Mucosa of rectum (tissue), 2 donors: ENCODE data around the gene SOS2.
A peak's percentile ranks its signal among the peaks of the same experiment; 100 is the strongest.

Source experiments
- H3K27ac ChIP-seq, 2 donors: one replicate each; pipeline ENCODE4 v1.7.0; 2013; ENCODE audit warnings: inconsistent platforms in 2 of 2, low read depth in 2 of 2, low read length in 2 of 2
- H3K27me3 ChIP-seq, 2 donors: one replicate each; pipeline ENCODE4 v1.7.0; 2013; ENCODE audit warnings: low read length in 2 of 2; ENCODE audit not compliant: control insufficient read depth in 2 of 2, insufficient read depth in 2 of 2
- H3K36me3 ChIP-seq, 2 donors: one replicate each; pipeline ENCODE4 v1.7.0; 2013; ENCODE audit warnings: low read length in 2 of 2; ENCODE audit not compliant: control insufficient read depth in 2 of 2, insufficient read depth in 2 of 2
- H3K4me1 ChIP-seq, 2 donors: one replicate each; pipeline ENCODE4 v1.7.0; 2013; ENCODE audit warnings: low read length in 2 of 2, mild to moderate bottlenecking in 1 of 2; ENCODE audit not compliant: control insufficient read depth in 2 of 2, insufficient read depth in 2 of 2
- H3K4me3 ChIP-seq, 2 donors: one replicate each; pipeline ENCODE4 v1.7.0; 2013; ENCODE audit warnings: low read length in 2 of 2
- H3K9ac ChIP-seq, 2 donors: one replicate each; pipeline ENCODE4 v1.7.0; 2013; ENCODE audit warnings: low read length in 2 of 2, low read depth in 1 of 2, mild to moderate bottlenecking in 1 of 2
- H3K9me3 ChIP-seq, 2 donors: one replicate each; pipeline ENCODE4 v1.7.0; 2013; ENCODE audit warnings: low read length in 2 of 2; ENCODE audit not compliant: control insufficient read depth in 2 of 2
- donor health status: healthy.
- donor health status: Normal muscosa, but diverticular disease.

The SOS2 gene

DNA sequence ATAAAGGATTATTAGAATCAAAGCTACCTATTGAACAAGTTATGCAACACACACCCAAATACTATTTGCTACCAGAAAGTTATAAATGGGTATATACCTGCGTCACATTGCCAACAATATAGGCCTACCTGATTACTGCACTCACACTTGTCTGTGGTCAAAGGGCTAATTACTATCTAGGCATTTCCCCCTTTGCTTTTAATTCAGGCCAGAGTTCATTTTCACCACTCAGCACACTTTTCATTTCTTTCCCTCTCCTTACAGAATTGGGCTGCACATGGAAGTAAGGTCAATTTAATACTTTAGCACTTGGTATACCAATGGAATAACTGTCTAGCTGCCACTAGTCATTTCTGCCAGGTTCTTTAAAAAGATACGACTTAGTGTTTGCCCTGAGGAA is 1.7 kb downstream of the SOS2 start:
- H3K36me3 ChIP-seq: no peaks in the 10 kb centered on the region
- H3K27me3 ChIP-seq: no peaks in the 10 kb centered on the region
- H3K9ac ChIP-seq: peak overlapping the region; percentile 91 to 93
- H3K4me1 ChIP-seq: peaks cover 10 to 29% of the 10 kb centered on the region in 2 donors
- H3K4me3 ChIP-seq: peak overlapping the region; percentile 83 to 94
- H3K27ac ChIP-seq: peak overlapping the region; percentile 45 to 95
- H3K9me3 ChIP-seq: no peaks in the 10 kb centered on the region

DNA sequence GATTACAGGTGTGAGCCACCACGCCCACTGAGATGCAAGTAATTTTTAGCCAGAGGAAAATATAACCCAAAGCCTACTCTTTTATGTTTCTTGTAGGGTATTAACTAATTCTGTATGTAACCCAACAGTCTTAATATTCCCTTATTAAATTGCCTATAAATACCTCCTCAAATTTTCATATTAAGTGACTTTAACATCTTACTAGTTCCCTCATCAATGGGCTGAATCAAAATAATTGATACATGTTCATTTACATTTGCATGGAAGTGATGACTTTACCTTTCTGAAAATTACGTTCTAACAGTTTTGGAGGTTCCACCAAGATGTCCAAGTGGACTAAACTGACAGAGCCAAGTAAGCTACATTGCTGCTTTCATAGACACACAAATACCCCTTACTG is 3.1 kb downstream of the SOS2 start:
- Histone ChIP-seq H3K4me3 (no peak overlapping the region), H3K9ac (no peak overlapping the region), H3K9me3 (no peaks in the 10 kb centered on the region), H3K27me3 (no peaks in the 10 kb centered on the region), H3K4me1 (peaks cover 10 to 29% of the 10 kb centered on the region in 2 donors), H3K36me3 (no peaks in the 10 kb centered on the region), H3K27ac (no peak overlapping the region)

DNA sequence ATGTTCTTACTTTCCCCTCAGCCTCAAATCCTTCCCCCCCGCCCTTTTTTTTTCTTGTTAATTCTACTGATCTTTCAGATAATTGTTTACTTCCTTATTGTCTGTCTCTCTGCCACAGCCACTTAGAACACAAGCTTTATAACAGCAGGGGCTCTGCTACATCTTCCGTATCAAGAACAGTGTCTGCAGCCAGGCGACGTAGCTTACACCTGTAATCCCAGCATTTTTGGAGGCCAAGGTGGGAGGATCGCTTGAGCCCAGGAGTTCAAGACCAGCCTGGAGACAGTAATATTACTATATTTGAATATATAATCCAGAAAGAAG is 5.4 kb downstream of the SOS2 start:
- Histone ChIP-seq H3K9me3 (no peaks in the 10 kb centered on the region), H3K36me3 (no peaks in the 10 kb centered on the region), H3K27me3 (no peaks in the 10 kb centered on the region), H3K4me1 (peaks cover 10 to 25% of the 10 kb centered on the region in 2 donors), H3K4me3 (no peak overlapping the region), H3K27ac (peak overlapping the region in 1 of 2 donors; percentile 34), H3K9ac (no peak overlapping the region)

DNA sequence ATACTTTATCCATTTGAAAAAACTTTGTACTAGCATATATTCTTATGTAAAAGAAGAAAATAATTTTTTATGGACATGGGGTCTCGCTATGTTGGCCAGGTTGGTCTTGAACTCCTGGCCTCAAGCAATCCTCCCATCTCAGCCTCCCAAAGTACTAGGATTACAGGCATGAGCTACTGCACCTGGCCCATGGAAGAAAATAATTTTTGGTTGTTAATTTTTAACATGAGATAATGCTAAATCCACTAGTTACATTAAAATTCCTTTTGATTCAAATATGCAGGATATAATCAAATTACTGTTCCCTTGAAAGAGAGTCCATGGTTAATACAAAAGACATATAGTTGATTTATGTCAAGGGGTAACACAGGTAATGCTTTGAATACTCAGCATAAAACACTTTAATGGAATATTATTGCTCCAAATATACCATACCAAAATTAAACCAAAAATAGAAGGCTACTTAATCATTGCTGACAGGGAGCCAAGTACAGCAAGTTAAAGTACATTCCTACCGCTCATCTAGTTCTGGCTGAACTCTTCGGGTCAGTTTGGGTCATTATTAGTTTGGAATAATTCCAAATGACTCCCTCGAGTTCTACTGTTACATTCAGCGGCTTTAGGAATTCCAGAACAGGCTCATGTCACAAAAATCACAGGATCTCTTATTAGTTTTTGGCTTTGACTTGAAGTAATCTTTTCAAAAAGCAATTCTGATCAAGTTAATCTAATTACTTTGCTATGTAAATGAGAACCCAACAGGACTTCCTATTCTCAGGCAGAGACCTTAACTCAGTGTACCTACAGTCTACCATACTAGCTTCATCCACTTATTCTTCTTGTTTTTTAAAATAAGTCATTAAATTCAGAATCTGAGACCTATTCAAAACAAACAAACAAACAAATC is 6.1 kb downstream of the SOS2 start:
- Histone ChIP-seq H3K4me1 (peaks cover 10 to 25% of the 10 kb centered on the region in 2 donors), H3K9ac (no peak overlapping the region), H3K4me3 (no peak overlapping the region), H3K27ac (peak overlapping the region in 1 of 2 donors; percentile 34), H3K36me3 (no peaks in the 10 kb centered on the region), H3K9me3 (no peaks in the 10 kb centered on the region), H3K27me3 (no peaks in the 10 kb centered on the region)

DNA sequence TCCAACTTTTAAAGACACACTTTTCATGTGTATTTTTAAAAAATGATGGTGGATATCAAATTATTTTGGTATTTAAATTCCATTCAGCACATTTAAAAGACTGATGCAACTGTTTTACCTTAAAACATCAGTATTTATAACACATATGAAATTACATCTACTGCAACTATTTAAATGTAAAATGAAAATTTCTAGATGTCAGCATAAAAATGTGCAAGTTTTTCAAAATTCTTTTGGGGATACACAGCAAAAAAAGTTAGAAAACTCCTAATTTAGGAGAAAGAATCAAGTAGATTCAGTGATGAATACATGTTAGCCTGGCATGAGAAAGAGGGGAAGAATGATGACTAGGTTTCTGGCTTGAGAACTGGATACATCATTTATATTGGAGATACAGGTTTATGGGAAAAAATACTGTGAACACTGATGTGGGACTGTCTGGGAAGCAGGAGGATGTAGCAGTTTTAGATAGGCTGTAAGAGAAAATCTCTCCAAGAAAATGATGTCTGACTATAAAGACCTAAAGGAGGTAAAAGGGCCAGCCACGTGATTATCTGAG is 9.2 kb downstream of the SOS2 start:
- no peak overlapping the region for H3K4me3 ChIP-seq
- no peaks in the 10 kb centered on the region for H3K27me3 ChIP-seq
- H3K27ac ChIP-seq: no peak overlapping the region
- H3K9ac ChIP-seq: no peak overlapping the region
- no peaks in the 10 kb centered on the region for H3K9me3 ChIP-seq
- no peaks in the 10 kb centered on the region for H3K36me3 ChIP-seq
- H3K4me1 ChIP-seq: peaks cover 3 to 13% of the 10 kb centered on the region in 2 donors

DNA sequence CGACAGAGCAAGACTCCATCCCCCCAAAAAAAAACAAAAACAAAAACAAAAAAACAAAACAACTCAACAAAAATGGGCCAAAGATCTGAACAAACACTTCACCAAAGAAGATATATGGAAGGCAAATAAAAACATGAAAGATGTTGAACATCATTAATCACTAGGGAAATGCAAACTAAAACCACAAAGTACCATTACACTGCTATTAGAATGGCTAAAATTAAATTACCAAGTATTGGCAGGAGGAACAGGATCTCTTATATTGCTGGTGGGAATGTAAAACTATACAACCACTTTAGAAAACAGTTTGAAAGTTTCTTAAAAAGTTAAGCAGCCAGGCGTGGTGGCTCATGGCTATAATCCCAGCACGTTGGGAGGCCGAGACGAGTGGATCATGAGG is 12.9 kb downstream of the SOS2 start:
- Histone ChIP-seq H3K36me3 (no peaks in the 10 kb centered on the region), H3K27ac (no peak overlapping the region), H3K27me3 (no peaks in the 10 kb centered on the region), H3K4me1 (no peaks in the 10 kb centered on the region), H3K9me3 (no peaks in the 10 kb centered on the region), H3K4me3 (no peak overlapping the region), H3K9ac (no peak overlapping the region)

DNA sequence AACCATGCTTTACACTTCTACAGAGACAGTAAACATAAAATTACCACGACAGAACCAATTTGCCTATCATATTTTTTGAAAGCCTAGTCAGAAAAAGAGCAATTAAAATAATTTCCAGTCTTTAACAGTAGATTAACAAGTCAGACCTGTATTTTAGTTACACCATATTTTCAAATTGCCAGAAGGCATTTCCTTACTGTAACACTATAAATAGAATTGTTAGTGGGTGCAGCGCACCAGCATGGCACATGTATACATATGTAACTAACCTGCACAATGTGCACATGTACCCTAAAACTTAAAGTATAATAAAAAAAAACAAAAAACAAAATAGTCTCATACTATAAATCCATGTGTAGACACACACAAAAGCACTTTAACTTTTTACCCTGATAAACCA is 16.0 kb downstream of the SOS2 start:
- Histone ChIP-seq H3K27ac (no peak overlapping the region), H3K4me1 (no peaks in the 10 kb centered on the region)

DNA sequence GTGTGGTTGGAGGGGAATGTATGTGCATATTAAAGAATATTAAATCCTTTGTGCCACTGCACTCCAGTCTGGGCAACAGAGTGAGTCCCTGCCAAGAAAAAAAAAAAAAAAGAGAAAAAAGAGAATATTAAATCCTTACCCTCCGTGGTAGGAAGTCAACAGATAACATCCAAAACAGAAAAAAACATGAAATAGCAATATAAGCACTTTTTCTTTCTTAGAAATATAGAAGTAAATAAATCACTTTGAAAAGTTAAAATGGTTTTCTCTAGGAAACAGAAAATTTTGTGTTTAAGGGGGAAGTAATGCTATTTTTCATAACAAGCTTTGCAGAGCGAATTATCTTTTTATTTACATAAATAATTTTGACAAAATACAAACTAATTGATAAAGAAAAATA is 17.6 kb downstream of the SOS2 start:
- no peak overlapping the region for H3K4me3 ChIP-seq
- H3K27ac ChIP-seq: no peak overlapping the region
- no peak overlapping the region for H3K9ac ChIP-seq
- H3K36me3 ChIP-seq: no peaks in the 10 kb centered on the region
- no peaks in the 10 kb centered on the region for H3K27me3 ChIP-seq
- no peaks in the 10 kb centered on the region for H3K4me1 ChIP-seq
- H3K9me3 ChIP-seq: no peaks in the 10 kb centered on the region

More for the DNA sequence above, 16.0 kb downstream of the SOS2 start:
- H3K9me3 ChIP-seq: no peaks in the 10 kb centered on the region
- H3K9ac ChIP-seq: no peak overlapping the region
- H3K4me3 ChIP-seq: no peak overlapping the region
- no peaks in the 10 kb centered on the region for H3K36me3 ChIP-seq
- no peaks in the 10 kb centered on the region for H3K27me3 ChIP-seq

DNA sequence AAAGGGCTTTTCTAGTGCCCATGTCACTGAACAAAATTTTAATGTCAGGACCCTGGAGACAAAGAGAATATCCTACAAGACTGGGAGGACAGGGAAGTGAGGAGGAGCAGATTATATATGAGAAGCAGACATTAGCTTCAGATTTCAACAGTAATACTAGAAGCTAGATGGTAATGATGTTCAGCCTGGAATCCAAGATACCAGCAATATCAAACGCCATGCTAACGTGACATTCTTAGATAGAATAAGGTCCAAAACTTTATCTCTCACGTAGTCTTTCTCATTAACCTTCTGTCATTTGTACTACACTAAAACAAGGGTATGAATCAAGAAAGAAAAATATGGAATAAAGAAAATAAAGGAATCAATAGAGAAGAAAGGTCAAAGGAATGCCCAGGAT is 18.7 kb downstream of the SOS2 start:
- H3K27me3 ChIP-seq: no peaks in the 10 kb centered on the region
- H3K4me1 ChIP-seq: no peaks in the 10 kb centered on the region
- no peak overlapping the region for H3K27ac ChIP-seq
- no peaks in the 10 kb centered on the region for H3K9me3 ChIP-seq
- no peaks in the 10 kb centered on the region for H3K36me3 ChIP-seq
- H3K4me3 ChIP-seq: no peak overlapping the region
- no peak overlapping the region for H3K9ac ChIP-seq

DNA sequence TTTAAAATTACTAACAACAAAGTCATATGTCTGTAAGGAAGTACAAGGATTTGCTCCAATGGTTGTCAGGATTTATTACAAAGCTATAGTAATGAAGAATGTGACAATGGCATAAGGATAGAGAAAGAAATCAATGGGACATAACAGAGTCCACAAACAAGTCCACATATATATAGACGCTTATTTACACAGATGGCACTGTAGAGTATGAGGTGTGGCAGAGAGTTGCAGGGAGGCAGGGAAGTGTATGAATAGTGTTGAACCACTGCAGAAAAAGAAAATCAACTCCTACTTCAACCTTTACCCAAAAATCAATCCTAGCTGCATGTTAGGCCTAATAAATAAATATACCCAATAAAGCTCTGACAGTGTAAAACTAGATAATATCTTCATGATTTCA is 21.3 kb downstream of the SOS2 start:
- H3K36me3 ChIP-seq: no peaks in the 10 kb centered on the region
- H3K9ac ChIP-seq: no peak overlapping the region

More for the DNA sequence above, 21.3 kb downstream of the SOS2 start:
- Histone ChIP-seq H3K27ac (no peak overlapping the region), H3K4me1 (no peaks in the 10 kb centered on the region), H3K27me3 (no peaks in the 10 kb centered on the region), H3K4me3 (no peak overlapping the region), H3K9me3 (no peaks in the 10 kb centered on the region)
